Stimulated activated CD8-positive, alpha-beta memory T cell treated with anti-CD3 and anti-CD28 coated beads, Interleukin-7, amount 100 ng/mL, for 1 hour (primary cell): ENCODE results near the gene TBC1D24.

Experiments
- DNase-seq, 2 donors: peaks; one replicate each; pipeline ENCODE4 v3.0.0-alpha.2; 2020; ENCODE audit warnings: low read depth in 2 of 2

Gene TBC1D24

DNA sequence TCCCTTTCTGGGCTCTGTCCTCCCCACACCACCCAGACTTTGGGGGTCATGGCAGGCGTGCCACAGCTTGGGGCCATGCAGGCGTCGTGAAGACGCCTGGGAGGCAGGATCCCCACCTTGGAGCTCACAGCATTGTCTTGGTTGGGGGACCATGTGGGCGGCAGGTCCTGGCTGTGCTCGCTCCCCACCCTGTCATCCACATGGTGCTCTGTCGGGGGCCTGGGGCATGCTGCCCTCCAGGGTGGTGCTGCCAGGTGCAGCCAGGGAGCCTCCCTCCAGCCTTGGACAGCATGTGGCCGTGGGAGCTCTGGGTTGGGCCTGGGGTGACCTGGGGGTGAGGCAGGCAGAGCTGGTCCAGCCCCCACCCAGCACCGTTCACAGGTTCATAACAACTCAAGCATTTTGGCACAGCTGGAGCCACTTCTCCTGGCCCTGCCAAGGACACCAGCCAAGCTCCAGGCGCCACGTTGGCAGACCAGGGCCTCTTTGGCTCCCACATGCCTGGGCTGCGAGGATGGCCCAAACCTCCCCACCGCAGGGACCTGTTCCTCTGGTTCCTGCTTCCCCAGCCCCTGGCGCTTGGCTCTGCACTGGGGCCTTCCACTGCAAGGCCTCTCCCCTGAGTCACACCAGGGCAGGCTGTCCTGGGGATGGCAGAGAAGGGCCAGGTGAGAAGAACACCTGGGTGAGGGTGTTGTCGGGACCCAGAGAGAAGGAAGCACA is 23.8 kb downstream of the TBC1D24 start:
- DNase-seq = no peak

DNA sequence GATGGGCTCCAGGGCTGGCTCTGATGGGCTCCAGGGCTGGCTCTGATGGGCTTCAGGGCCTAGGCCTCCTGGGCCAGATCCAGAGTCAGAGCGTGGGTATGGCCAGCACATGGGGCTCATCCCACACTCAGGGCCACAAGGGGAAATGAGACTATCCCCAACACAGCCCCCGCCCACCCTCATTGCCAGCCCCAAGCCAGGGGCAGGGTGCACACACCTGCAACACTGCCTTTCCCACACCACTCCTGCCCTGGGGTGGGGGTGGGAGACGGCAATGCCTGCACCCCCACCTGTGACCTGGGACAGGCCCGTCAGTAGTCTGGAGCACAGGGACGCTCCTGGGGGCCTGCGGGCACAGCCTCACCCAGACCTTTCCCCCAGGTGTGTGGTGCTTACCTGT is 24.5 kb downstream of the TBC1D24 start:
- DNase-seq = no peak

DNA sequence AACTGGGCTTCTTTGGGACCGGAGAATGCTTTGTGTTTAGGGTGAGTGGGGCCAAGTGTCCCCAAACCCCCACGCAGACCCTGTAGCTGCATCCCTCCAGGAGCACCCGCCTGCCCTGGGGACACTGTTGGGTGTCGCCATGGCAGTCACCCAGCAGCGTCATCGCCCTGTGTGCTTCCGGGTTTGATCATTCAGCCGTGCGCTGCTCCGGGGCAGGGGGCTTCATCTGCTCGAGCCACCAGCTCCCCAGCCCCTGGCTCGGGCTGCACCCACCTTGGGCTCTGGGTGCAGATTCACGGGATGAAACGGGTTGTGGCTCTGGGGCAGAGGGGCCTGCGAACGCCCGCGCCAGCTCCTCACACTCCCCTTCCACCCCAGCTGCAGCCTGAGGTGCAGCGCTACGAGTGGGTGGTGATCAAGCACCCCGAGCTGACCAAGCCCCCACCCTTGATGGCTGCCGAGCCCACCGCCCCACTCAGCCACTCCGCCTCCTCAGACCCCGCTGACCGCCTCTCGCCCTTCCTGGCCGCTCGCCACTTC is 25.0 kb downstream of the TBC1D24 start:
- DNase-seq = no peak

DNA sequence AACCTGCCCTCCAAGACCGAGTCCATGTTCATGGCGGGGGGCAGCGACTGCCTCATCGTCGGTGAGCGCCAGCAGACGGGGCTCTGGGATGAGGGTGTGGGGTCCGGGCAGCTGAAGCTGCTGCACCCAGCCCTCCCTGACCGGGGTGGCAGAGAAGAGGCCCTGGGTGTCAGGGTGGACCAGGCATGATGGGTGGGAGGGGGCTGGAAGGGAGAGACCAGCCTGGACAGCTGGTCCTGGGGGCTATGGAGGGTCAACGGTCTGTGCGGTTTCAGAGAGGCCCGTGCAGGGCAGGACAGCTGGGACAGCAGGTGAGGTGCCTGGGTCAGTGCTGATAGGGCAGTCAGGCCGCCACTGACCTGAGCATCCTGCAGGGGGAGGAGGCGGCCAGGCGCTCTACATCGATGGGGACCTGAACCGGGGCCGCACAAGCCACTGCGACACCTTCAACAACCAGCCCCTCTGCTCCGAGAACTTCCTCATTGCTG is 25.5 kb downstream of the TBC1D24 start:
- no peak for DNase-seq

DNA sequence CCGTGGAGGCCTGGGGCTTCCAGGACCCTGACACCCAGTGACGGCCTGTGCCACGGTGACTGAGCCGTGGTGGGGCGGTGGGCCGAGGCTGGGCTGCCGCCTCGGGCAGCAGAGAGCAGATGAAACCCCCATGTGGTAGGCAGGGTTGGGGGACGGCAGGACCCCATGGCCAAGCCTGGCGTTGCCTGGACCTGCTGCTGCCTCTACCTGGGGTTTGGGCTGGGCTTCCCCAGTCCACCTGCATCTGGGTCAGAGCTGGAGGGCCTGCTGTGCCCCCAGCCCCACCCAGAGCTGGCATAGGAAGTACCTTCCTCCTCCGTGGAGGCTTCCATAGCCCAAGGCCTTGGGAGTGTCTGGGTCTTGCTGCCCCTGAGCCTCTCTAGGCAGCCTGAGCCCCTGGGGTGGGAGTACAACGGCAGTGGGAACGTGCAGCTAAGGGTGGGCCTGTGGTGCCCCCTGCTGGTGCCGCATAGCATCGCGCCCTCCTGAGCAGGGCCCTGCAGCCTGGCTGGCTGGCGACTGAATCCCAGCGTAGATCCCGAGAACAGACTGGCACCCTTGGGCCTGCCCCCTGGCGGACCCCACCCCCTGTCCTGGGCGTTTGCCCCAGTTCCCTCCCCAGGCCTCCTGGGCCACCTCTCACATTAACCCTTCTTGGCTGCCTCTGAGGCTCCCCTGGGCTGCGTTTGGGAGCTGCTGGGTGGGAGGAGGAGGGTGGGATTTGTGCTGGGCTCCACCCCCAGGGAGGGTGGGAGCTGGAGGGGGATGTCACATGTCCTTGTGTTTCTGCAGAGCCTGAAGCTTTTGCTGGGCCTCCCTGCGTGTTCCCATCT is 26.2 kb downstream of the TBC1D24 start:
- peak; percentile 64 to 65 for DNase-seq

DNA sequence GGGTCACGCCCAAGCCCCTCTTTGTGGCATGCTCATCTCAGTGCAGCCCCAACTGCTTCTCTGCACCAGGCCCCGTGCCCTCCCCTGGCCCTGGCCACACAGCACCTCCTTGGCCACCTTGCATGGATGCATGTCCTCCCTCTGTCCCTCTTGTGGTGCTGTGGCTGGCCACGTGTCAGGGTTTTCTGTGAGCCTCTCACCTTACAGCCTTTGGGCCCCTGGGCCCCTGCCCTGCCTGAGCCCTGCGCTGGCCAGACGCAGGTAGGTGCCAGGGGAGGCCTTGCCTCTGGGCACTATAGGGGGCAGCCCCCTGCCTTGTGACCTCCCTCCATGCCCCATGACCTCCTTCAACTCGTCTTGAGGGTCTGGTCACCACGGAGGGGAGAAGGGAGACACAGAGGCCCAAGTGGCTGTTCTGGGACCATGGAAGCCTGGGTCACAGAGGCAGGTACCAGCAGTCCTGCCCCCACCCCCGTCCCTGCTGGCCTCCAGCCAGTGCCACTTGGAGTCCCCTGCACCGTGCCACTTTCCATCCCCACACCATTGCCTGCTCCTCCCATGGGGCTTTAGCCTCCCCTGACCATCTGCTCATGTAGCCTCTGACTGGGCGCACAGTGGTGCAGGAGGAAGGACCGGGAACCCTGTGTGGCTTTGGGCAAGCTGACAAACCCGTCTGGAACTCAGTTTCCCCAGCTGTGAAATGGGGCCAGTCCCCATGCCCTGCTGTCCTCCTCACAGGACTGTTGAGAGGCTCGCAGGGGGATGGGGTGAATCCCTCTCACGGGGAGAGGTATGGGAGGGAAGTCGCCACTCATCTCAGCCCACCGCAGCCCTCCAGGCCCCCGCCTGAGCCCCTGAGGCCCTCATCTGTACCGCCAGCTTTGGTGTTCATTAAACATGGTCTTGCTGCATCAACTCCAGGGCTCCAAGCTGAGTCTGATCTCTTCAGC is 27.3 kb downstream of the TBC1D24 start:
- DNase-seq = no peak

DNA sequence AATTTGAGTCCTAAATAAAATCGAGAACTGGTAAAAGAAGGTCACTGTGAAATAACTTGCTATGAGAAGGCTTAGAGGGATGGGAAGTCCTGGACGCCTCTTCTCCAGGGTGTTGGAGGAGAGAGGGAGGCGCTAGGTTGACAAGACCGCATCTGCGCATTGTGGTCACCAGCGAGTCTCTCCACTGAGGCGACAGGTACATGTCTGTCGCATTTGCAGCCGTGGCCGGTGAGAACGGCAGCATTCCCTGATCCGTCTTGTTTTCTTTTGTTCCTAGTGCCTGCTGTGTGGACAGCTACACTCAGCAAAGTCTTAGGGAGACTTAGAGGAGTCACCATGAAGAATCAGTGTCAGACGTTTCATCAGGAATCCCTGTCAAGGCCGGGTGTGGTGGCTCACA is 30.8 kb downstream of the TBC1D24 start:
- DNase-seq = no peak

DNA sequence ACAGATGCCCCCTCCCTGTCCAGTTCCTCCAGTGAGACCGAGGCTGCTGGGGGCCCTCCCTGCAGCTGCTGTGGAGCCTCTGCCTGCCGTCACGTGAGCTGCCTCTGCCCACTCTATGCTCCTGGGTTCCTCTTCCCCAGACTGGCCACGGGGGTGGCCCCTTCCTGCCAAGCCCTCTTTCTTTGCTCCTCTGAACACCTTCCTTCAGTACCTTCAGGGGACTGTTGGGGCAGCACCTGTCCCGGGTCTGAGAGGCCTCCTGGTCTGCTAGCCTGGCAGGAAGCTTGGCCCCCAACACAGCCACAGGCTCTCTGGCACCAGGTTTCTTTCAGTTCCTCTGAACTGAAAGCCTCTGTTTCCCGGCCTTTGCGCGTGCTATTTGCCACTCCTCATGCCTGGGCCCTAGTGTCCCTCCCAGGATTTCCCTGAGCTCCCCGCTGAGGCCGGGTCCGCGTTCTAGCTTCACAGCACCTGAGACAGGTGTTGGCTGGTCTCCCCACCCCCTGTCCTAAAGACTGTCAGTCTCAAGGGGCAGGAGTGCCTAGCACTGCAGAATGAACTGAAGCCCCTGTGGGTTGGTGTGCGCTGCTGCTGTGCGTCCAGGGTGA is 32.2 kb downstream of the TBC1D24 start:
- DNase-seq = no peak

DNA sequence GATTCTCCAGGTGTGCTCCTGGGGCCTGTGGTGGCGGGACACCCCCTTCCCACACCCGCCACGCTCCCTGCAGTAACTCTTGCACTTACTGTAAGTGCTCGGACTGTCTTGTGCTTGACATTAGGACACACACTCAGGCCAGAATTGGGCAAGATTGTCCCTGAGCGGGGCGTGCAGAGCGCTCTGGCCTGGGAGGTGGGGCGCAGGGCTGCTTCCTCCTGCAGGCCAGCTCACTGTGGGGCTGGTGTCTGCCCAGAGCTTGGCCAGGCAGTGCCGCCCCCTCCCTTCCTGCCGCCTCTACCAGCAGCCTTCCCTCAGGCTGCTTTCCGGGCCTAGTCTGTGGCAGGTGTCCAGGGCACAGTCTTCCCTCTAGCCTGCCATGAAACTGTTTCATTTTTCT is 32.7 kb downstream of the TBC1D24 start:
- no peak for DNase-seq

DNA sequence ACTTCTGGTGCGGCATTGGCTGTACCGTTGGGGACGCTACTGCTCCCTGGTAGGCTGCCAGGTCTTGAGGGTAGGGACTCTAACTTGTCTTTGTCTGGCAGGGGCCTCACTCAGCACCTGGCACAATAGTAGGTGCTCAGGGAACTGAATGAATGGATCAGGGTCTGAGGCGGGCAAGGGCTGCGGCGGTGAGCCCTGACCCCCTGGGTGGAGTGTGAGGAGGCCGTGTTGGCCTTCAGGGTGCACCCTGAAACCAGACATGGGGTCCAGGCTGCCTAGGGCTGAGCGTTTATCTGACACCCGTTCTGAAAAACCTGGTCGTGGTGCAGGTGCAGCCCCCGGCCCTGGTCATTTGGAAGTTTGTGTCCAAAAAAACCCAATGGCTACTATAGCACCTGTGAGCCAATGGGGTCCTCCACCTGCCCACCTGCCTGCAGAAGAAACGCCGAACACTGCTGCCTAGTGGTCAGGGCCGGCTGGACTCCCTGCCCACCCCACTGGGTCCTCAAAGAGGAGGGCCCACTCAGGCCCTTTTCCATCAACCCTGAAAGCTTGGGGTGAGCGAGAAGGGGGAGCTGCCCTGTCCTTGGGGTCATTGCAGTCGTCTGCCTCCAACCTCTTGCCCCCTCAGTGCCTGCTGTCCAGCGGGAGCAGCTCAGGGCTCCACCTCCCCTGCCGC is 33.9 kb downstream of the TBC1D24 start:
- DNase-seq = no peak

DNA sequence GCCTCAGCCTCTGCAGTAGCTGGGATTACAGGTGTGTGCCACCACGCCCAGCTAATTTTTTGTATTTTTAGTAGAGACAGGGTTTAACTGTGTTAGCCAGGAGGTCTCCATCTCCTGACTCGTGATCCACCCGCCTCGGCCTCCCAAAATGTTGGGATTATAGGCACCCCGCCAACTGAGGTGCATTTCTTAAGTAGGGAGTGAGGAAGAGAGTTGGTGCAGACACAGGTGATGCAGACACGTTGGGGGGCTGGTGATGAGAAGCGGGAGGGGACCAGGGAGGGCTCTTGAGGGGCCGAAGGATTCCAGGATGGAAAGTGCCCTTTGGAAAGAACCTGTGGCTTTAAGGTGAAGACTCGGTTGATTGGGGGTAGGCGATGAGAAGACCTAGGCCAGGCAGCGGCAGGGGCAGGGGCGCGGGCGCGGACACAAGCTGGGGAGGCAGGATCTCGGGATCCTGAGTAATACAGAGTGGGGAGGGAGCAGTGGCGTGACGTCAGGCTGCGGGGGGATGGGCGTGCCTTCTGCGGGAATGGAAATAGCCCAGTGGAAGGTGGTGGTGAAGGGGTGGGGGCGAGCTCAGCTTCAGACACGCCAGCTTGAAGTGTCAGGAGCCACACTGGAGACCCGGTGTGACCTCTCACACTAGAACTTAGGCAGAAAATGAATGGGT is 36.3 kb downstream of the TBC1D24 start:
- DNase-seq = no peak

DNA sequence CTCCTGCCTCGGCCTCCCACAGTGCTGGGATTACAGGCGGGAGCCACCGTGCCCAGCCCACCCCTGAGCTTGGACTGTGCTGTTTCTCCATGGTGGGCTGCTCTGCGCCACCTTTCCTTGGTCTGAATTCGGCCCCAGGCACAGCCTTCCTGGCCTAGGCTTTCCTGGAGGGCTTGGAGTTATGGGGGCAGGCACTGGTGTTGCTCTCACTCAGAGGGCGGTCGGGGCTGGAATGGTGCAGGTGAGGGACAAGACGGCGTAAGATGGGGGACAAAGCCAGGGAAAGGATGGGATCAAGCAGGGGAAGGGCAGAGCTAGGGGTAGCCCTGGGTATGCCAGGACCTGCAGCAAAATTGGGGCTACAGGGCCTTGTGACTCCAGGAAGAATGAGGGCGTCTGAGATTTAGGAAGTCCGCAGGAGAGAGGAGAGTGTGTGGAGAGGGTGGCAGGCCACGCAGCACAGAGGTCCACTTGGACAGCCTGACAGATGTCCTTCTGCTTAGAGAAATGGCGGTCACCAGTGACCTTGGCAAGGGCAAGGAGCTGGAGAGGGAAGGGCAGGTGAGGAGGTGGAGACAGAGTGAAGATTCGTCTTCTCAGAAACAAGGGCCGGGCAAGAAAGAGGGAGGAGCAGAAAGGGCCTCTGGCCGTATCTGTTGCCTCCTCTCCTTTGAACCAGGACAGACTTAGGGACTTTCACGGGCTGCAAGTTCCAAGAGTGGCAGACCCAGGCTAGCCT is 37.2 kb downstream of the TBC1D24 start:
- DNase-seq = no peak

DNA sequence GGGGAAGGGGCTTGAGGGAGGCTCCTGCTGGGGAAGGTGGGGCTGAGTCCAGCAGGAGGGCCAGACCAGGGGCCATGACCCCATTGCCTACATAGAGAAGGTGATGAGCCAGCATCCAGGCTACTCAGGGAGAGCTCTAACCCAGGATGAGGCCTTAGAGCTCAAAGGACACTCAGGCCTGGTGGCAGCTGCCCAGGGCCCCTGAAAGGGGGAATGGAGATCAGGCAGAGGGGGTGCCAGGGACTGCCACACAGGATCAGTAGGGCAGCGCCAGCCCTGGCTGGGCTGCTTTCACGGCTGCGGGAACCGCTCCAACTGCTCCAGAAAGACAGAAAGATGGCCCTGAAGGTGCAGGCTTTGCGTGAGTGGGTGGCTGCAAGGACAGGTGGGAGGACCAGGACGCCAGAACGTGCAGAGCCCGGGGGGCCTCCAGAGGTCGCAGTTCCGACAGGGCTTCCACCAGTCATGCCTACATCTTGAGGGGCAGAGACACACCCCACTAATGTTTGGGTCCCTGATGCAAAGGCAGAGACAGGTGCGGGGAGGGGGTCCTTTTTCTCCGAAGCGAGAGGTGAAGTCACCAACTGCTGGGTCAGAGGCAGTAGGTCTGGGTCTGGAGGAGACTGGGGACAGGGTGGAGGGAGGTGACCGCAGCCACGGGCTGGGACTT is 37.9 kb downstream of the TBC1D24 start:
- no peak for DNase-seq

DNA sequence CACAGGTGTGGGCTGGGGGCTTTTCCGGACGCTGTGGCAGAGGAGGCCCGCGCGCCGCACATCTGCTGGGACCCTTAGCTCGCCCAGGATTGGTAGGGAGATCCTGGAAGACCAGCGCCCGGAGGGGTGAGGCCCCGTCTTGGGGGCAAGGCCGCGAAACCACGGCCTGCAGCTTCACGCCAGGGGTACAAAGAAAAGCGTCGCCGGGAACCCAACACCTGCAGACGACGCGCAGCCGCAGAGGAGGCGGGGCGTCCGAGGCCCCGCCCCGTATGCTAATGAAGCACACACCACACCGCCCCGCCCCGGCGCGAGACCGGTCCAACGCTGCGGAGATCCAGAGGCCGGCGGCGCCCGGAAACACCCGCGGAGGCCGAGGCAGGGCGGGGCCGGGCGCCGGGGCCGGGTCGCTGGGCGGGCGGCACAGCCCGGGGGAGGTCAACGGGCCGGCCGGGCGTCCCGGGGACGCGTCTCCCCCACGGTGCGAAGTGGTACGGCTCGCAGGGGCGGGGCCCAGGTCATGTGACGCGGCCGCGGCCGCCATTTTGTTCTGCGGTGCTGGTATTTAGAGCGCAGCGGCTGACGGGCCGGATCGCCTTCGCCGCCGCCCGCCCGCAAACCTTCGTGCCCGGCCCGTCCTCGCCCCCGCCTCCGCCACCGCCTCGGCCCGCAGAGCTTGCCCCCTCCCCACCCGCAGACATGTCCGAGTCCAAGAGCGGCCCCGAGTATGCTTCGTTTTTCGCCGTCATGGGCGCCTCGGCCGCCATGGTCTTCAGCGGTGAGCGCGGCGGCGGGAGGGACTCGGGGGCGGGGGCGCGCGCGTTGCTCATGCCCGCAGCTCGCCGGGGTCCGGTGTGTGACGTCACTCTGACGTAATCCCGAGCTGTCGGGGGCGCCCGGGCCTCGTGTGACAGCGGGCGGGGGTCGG is 38.7 kb downstream of the TBC1D24 start, which contains the start of gene ATP6V0C:
Gene ATP6V0C (plus strand): TSS at position 548 of the 928 bp plus-strand sequence. CDS start 152 bp downstream, at position 700.
- DNase-seq = peak; percentile 78 to 81

DNA sequence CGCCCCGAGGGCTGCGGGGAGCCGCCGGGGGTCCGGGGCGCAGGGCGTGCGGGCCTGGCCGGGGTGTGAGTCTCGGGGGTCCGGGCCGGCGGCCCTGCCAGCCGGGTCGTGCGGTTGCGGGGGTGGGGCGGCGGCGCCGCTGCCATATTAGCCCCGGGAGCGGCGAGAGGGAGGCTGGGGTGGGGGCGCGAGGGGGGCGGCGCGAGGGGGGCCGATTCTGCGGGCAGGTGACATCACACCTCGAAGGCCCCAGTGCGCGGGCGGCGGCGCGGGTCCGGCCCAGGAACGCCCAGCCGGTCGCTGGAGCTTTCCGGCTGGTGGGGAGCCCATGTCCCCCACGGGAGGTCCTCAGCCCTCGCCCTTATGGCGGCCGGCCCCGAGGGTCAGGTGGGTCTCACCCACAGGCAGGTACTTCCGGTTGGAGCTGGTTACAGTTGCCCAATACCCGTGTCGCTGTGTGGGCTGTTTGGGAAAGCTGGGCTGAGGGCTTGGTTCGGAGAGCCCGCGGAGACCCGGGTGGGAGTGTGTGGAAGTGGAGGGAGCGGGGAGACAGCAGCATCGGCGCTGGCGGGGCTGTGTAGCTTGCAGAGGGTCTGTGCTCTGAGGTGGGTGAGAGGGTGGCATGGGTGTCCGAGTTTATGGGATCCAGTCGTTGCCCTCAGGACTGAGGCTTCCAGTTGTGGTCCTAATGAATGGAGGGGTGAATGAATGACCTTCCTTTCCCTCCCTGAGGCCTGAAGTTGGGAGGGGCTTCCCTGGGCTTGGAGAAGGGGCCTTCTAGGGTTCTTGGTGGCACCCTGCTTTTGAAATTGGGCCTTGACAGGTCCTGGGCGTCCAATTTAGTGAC is 39.6 kb downstream of the TBC1D24 start:
- DNase-seq = no peak

DNA sequence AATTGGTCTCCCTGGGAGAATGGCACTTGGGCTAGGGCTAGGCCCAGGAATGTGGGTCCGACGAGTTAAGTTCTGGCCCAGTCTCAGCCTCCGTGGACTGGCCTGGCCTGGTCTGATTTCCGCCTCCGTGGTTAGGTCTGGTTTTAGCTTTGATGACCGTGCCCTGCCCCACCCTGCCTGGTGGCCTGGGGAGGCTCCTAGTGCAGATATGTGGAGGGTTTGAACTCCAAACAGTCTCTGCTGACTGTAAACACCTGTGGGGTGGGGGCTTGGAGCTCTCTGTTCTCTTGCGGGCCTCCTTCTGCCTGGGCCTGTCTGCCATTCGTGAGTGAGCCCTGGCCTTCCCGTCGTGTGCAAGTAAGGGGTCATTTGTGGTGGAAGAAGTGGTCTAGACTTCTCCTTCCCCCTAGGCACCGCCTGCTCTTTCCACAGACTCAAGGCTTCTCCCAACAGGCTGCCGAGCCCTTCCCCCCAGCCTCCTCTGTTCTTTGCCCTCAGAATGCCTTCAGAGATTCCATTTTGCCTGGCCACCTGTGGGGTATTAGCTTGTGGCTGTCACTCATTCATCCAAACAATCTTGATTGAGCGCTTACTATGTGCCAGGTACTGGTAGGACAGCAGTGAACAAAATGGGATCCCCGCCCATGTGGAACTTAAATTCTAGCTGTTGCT is 40.4 kb downstream of the TBC1D24 start:
- no peak for DNase-seq
